Adrenal gland (tissue), 5 donors: Measurements from ENCODE around the gene ZNF414.

ENCODE experiments used
- CTCF ChIP-seq, 6 experiments: fragments of 450-650 bp in 4 of 6; fragments of 200-600 bp in 2 of 6; sonication (generic) in 1 of 6; IDR thresholded peaks; 1 replicate in 5 of 6; 2 replicates in 1 of 6; pipeline versions ENCODE4 v1.5.1 to v1.8.0; 2016 to 2021; ENCODE audit warnings: antibody characterized with exemption in 6 of 6, mild to moderate bottlenecking in 2 of 6, moderate library complexity in 1 of 6
- POLR2A ChIP-seq, 2 donors: fragments of 450-650 bp; IDR thresholded peaks; one replicate each; pipeline ENCODE4 v1.6.1; 2017; ENCODE audit warnings: antibody characterized with exemption in 2 of 2, mild to moderate bottlenecking in 2 of 2, moderate library complexity in 1 of 2
- donor health status: DM: no; HTN: no; CAD: no.

DNA sequence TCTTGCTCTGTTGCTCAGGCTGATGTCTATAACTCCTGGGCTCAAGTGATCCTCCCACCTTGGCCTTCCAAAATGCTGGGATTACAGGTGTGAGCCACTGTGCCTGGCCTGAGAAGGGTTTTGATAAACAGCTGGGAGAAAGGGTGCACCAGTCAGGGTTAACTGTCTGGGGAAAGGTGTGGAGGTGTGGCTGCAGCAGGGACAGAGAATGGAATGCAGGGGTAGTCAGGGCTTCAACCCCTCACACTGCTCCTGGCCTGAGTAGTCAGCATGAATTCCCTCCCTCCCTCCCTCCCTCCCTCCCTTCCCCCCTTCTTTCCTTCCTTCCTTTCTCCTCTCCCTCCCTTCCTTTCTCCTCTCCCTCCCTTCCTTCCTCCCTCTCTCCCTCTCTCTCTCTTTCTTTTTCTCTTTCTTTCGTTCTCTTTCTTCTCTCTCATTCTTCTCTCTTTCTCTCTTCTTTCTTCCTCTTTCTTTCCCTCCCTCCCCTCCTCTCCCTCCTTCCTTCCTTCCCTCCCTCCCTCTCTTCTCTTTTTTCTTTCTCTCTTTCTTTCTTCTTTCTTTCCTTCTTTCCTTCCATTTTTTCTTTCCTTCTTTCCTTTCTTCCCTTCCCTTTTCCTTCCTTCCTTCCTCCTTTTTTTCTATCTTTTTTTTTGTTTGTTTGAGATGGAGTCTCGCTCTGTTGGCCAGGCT lies 47.3 kb upstream of the ZNF414 start:
- no peak for TF ChIP-seq POLR2A (IDR thresholded peaks at IDR 0.05)
- TF ChIP-seq CTCF (IDR thresholded peaks at IDR 0.05): no peak
